H9 (cell line): Measurements from ENCODE around the gene THSD7A. TPM values are rescaled to one million over a fixed set of nuclear protein-coding genes. Genes with fewer than 3 reads are reported as not detected.

ENCODE experiments used
- DNase-seq: peaks from one replicate; pipeline ENCODE4 v3.0.0-alpha.2; 2017
- H2AFZ ChIP-seq: one replicate; pipeline ENCODE4 v1.6.1; 2013; ENCODE audit warnings: mild to moderate bottlenecking, low read length, control low read depth, moderate library complexity
- H2AK5ac ChIP-seq: 2 replicates; pipeline ENCODE4 v1.6.1; 2013; ENCODE audit warnings: low read length, control low read depth, mixed read lengths; ENCODE audit not compliant: insufficient read length
- H2BK120ac ChIP-seq: one replicate; pipeline ENCODE4 v1.6.1; 2013; ENCODE audit warnings: low read depth, mild to moderate bottlenecking, low read length, control low read depth, inconsistent platforms; ENCODE audit not compliant: poor library complexity, severe bottlenecking
- H2BK12ac ChIP-seq: 2 replicates; pipeline ENCODE4 v1.6.1; 2013; ENCODE audit warnings: low read length, control low read depth, mixed read lengths, low read depth; ENCODE audit not compliant: insufficient read length
- H2BK15ac ChIP-seq: 2 replicates; pipeline ENCODE4 v1.6.1; 2013; ENCODE audit warnings: low read depth, low read length, control low read depth
- H2BK20ac ChIP-seq: one replicate; pipeline ENCODE4 v1.6.1; 2013; ENCODE audit warnings: low read depth, mild to moderate bottlenecking, low read length, control low read depth, inconsistent platforms; ENCODE audit not compliant: poor library complexity, severe bottlenecking
- H2BK5ac ChIP-seq: 2 replicates; pipeline ENCODE4 v1.6.1; 2013; ENCODE audit warnings: low read length, control low read depth, mixed read lengths; ENCODE audit not compliant: insufficient read length
- H3K14ac ChIP-seq: 2 replicates; pipeline ENCODE4 v1.6.1; 2013; ENCODE audit warnings: low read length, control low read depth; ENCODE audit not compliant: insufficient read depth
- H3K18ac ChIP-seq: 2 replicates; pipeline ENCODE4 v1.6.1; 2013; ENCODE audit warnings: low read depth, mild to moderate bottlenecking, mixed read lengths, low read length, control low read depth; ENCODE audit not compliant: insufficient read length
- H3K23ac ChIP-seq: 2 replicates; pipeline ENCODE4 v1.6.1; 2013; ENCODE audit warnings: low read length, control low read depth, mixed read lengths, low read depth; ENCODE audit not compliant: insufficient read length
- H3K23me2 ChIP-seq: 2 replicates; pipeline ENCODE4 v1.6.1; 2013; ENCODE audit warnings: low read depth, mild to moderate bottlenecking, mixed read lengths, low read length, control low read depth; ENCODE audit not compliant: insufficient read length, poor library complexity, severe bottlenecking
- H3K27ac ChIP-seq: 2 replicates; pipeline ENCODE4 v1.5.1; 2013; ENCODE audit warnings: low read length, control low read depth, mixed read lengths, low read depth; ENCODE audit not compliant: insufficient read length
- H3K27me3 ChIP-seq: 2 replicates; pipeline ENCODE4 v1.6.1; 2013; ENCODE audit warnings: low read length, control low read depth, inconsistent platforms; ENCODE audit not compliant: insufficient read depth
- H3K4ac ChIP-seq: 2 replicates; pipeline ENCODE4 v1.6.1; 2013; ENCODE audit warnings: low read depth, mild to moderate bottlenecking, control low read depth, inconsistent platforms, low read length, moderate library complexity
- H3K4me1 ChIP-seq: 2 replicates; pipeline ENCODE4 v1.6.1; 2013; ENCODE audit warnings: low read length, control low read depth, inconsistent platforms; ENCODE audit not compliant: insufficient read depth
- H3K4me2 ChIP-seq: 2 replicates; pipeline ENCODE4 v1.6.1; 2013; ENCODE audit warnings: low read length, control low read depth, mixed read lengths; ENCODE audit not compliant: insufficient read length, insufficient read depth
- H3K56ac ChIP-seq: 2 replicates; pipeline ENCODE4 v1.6.1; 2013; ENCODE audit warnings: low read depth, mild to moderate bottlenecking, mixed read lengths, low read length, control low read depth; ENCODE audit not compliant: insufficient read length
- H3K79me1 ChIP-seq: 2 replicates; pipeline ENCODE4 v1.6.1; 2013; ENCODE audit warnings: low read depth, mild to moderate bottlenecking, moderate library complexity, low read length, control low read depth, inconsistent platforms; ENCODE audit not compliant: insufficient read depth, poor library complexity, severe bottlenecking
- H3K79me2 ChIP-seq: 2 replicates; pipeline ENCODE4 v1.6.1; 2013; ENCODE audit warnings: low read length, control low read depth, inconsistent platforms; ENCODE audit not compliant: insufficient read depth
- H3K9ac ChIP-seq: 2 replicates; pipeline ENCODE4 v1.6.1; 2013; ENCODE audit warnings: low read length, control low read depth, mixed read lengths; ENCODE audit not compliant: insufficient read length; ENCODE audit errors: extremely low read depth
- H3K9me3 ChIP-seq: one replicate; pipeline ENCODE4 v1.6.1; 2013; ENCODE audit warnings: low read depth, low read length, inconsistent platforms; ENCODE audit not compliant: control insufficient read depth
- H3T11ph ChIP-seq: one replicate; pipeline ENCODE4 v1.6.1; 2013; ENCODE audit warnings: mild to moderate bottlenecking, low read length, control low read depth, inconsistent platforms
- H4K20me1 ChIP-seq: one replicate; pipeline ENCODE4 v1.6.1; 2013; ENCODE audit not compliant: control insufficient read depth, insufficient read length, insufficient read depth
- H4K5ac ChIP-seq: 2 replicates; pipeline ENCODE4 v1.6.1; 2013; ENCODE audit warnings: low read depth, mild to moderate bottlenecking, mixed read lengths, low read length, control low read depth; ENCODE audit not compliant: insufficient read length
- H4K8ac ChIP-seq: replicated peaks from 2 replicates; pipeline ENCODE4 v1.6.1; 2013; ENCODE audit warnings: low read length, control low read depth, mixed read lengths, low read depth; ENCODE audit not compliant: insufficient read length
- H4K91ac ChIP-seq: 2 replicates; pipeline ENCODE4 v1.6.1; 2013; ENCODE audit warnings: low read depth, mild to moderate bottlenecking, moderate library complexity, mixed read lengths, low read length, control low read depth; ENCODE audit not compliant: insufficient read length
- H3K27ac Mint-ChIP-seq, 3 experiments: 2 replicates in 2 of 3; 3 replicates in 1 of 3; pipeline ENCODE4 v1.8.0; 2020 to 2021; ENCODE audit warnings: mixed read lengths in 3 of 3, mild to moderate bottlenecking in 1 of 3, moderate library complexity in 1 of 3
- H3K27me3 Mint-ChIP-seq: 2 replicates; pipeline ENCODE4 v1.8.0; 2021; ENCODE audit warnings: low read depth, mild to moderate bottlenecking, moderate library complexity, mixed read lengths
- H3K36me3 Mint-ChIP-seq, 3 experiments: 2 replicates in 2 of 3; 3 replicates in 1 of 3; pipeline ENCODE4 v1.8.0; 2020 to 2021; ENCODE audit warnings: low read depth in 3 of 3, mixed read lengths in 3 of 3; ENCODE audit not compliant: insufficient read depth in 1 of 3
- H3K4me1 Mint-ChIP-seq, 2 experiments: 2 replicates each; pipeline ENCODE4 v1.8.0; 2020; ENCODE audit warnings: mixed read lengths in 2 of 2
- H3K4me3 Mint-ChIP-seq, 2 experiments: 2 replicates in 1 of 2; 3 replicates in 1 of 2; pipeline ENCODE4 v1.8.0; 2020 to 2021; ENCODE audit warnings: mild to moderate bottlenecking in 2 of 2, mixed read lengths in 2 of 2, moderate library complexity in 1 of 2
- H3K9me3 Mint-ChIP-seq, 2 experiments: 2 replicates in 1 of 2; 3 replicates in 1 of 2; pipeline ENCODE4 v1.8.0; 2020; ENCODE audit warnings: mild to moderate bottlenecking in 2 of 2, mixed read lengths in 2 of 2, moderate library complexity in 1 of 2
- total RNA-seq: library from RNA; stranded (reverse); gene quantifications from 2 replicates; pipeline ENCODE4 v1.2.1, GENCODE V29; 2021
- TF ChIP-seq, protein P1 (sequence below): fragments of 200-600 bp; sonication (generic); conservative IDR thresholded peaks from 3 replicates; pipeline ENCODE4 v1.8.0; 2021; ENCODE audit warnings: antibody characterized with exemption, mild to moderate bottlenecking

The THSD7A gene
- total RNA-seq, 1 experiment from 2014 or later, result 0.42 TPM

DNA sequence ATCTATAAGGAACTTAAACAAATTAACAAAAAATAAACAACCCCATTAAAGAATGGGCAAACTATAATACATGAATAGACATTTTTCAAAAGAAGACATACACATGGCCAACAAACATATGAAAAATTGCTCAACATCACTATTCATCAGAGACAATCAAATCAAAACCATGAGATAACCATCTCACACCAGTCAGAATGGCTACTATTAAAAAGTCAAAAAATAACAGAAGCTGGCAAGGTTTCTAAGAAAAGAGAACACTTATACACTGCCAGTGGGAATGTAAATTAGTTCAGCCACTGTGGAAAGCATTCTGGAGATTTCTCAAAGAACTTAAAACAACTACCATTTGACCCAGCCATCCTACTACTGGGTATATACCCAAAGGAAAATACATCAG is 280.5 kb downstream of the THSD7A start:
- Mint-ChIP-seq H3K9me3 (peaks cover 0 to 2% of the 10 kb centered on the region in 2 experiments; a peak in 1 of 5 replicates), H3K27me3 (no peaks in the 10 kb centered on the region), H3K4me3 (no peak overlapping the region), H3K27ac (no peak overlapping the region), H3K4me1 (peaks cover 4 to 5% of the 10 kb centered on the region in 2 experiments; a peak in 2 of 4 replicates), H3K36me3 (no peaks in the 10 kb centered on the region; a peak in 1 of 7 replicates)
- Histone ChIP-seq H3K9ac (no peak overlapping the region), H3K9me3 (no peaks in the 10 kb centered on the region), H3K23ac (no peak overlapping the region), H2BK5ac (no peak overlapping the region), H4K8ac (no peak overlapping the region), H3K56ac (no peak overlapping the region), H3K27me3 (no peaks in the 10 kb centered on the region), H3K18ac (no peak overlapping the region), H3K4me2 (no peak overlapping the region), H3K4me1 (no peaks in the 10 kb centered on the region), H3T11ph (no peak overlapping the region), H3K79me1 (no peaks in the 10 kb centered on the region), H2AK5ac (no peak overlapping the region), H3K23me2 (no peaks in the 10 kb centered on the region), H3K4ac (no peak overlapping the region), H2BK12ac (no peak overlapping the region), H3K14ac (no peak overlapping the region), H2AFZ (no peak overlapping the region), H4K91ac (no peak overlapping the region), H3K27ac (no peak overlapping the region), H2BK120ac (no peak overlapping the region), H4K20me1 (no peaks in the 10 kb centered on the region), H4K5ac (no peak overlapping the region), H3K79me2 (no peaks in the 10 kb centered on the region), H2BK15ac (no peak overlapping the region), H2BK20ac (no peak overlapping the region)
- TF ChIP-seq, protein P1, sequence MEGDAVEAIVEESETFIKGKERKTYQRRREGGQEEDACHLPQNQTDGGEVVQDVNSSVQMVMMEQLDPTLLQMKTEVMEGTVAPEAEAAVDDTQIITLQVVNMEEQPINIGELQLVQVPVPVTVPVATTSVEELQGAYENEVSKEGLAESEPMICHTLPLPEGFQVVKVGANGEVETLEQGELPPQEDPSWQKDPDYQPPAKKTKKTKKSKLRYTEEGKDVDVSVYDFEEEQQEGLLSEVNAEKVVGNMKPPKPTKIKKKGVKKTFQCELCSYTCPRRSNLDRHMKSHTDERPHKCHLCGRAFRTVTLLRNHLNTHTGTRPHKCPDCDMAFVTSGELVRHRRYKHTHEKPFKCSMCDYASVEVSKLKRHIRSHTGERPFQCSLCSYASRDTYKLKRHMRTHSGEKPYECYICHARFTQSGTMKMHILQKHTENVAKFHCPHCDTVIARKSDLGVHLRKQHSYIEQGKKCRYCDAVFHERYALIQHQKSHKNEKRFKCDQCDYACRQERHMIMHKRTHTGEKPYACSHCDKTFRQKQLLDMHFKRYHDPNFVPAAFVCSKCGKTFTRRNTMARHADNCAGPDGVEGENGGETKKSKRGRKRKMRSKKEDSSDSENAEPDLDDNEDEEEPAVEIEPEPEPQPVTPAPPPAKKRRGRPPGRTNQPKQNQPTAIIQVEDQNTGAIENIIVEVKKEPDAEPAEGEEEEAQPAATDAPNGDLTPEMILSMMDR, result no peak
- no peak for DNase-seq
